ENCODE results near the gene NEK10. TPM values are rescaled to one million over a fixed set of nuclear protein-coding genes. Genes with fewer than 3 reads are reported as not detected.

NEK10 gene
- total and polyA plus RNA-seq, 2 donors (not counting 1 experiment from before 2014, with no cell fraction given): 0.49 to 0.55 TPM

GRCh38 chr3:27385504-27385903, 16.3 kb upstream of the NEK10 start:
- TF ChIP-seq CTCF (IDR thresholded peaks at IDR 0.05) (no peak), EZH2 (IDR thresholded peaks at IDR 0.05; ENCODE audit: borderline replicate concordance, insufficient read depth, low read depth, low read length, poor library complexity, severe bottlenecking) (no peak)
- H3K9me3 Mint-ChIP-seq (ENCODE audit: insufficient read depth): no peaks in the 10 kb centered on the region
- H3K27ac ChIP-seq (ENCODE audit: low read length in 2 of 2): no peak overlapping the region
- no peak overlapping the region for H3K9ac ChIP-seq (ENCODE audit: low read length)
- H3K4me1 Mint-ChIP-seq: no peaks in the 10 kb centered on the region
- no peaks in the 10 kb centered on the region for H3K27me3 Mint-ChIP-seq
- no peak for ATAC-seq (ENCODE audit: low read depth)
- no peaks in the 10 kb centered on the region for H3K9me3 ChIP-seq (ENCODE audit: control extremely low read depth in 1 of 3, control insufficient read depth in 2 of 3, insufficient read depth in 1 of 3, low read length in 2 of 3)
- intact Hi-C loops (cut with micrococcal nuclease): no loop called here
- H2AFZ ChIP-seq (ENCODE audit: insufficient read depth, low read depth, low read length, poor library complexity, severe bottlenecking): no peak overlapping the region
- DNase-seq: no peak
- H4K20me1 ChIP-seq (ENCODE audit: control insufficient read depth, insufficient read depth, low read length, poor library complexity, severe bottlenecking): no peaks in the 10 kb centered on the region
- ChIA-PET POLR2A (no interaction called here), CTCF (no interaction called here)
- H3K79me2 ChIP-seq (ENCODE audit: control insufficient read depth, insufficient read depth, low read length): no peaks in the 10 kb centered on the region
- H3K27ac Mint-ChIP-seq: no peak overlapping the region
- no peak overlapping the region for H3K4me3 Mint-ChIP-seq
- H3K4me2 ChIP-seq (replicated peaks; ENCODE audit: low read depth, low read length, poor library complexity, severe bottlenecking): no peak overlapping the region
- peaks cover 4 to 36% of the 10 kb centered on the region in 2 experiments for H3K36me3 ChIP-seq (replicated peaks in 1 of 2; ENCODE audit: control extremely low read depth in 1 of 2, control insufficient read depth in 1 of 2, extremely low read depth in 1 of 2, insufficient read depth in 2 of 2, low read length in 1 of 2)
- no peaks in the 10 kb centered on the region for H3K4me1 ChIP-seq (ENCODE audit: control insufficient read depth in 2 of 2, insufficient read depth in 2 of 2, low read length in 2 of 2)
- H3K4me3 ChIP-seq (ENCODE audit: control extremely low read depth in 1 of 5, extremely low read depth in 1 of 5, insufficient read depth in 1 of 5, low read depth in 2 of 5, low read length in 4 of 5): no peak overlapping the region
- H3K27me3 ChIP-seq (replicated peaks in 1 of 4; ENCODE audit: control extremely low read depth in 1 of 4, control insufficient read depth in 3 of 4, insufficient read depth in 4 of 4, low read length in 3 of 4): no peaks in the 10 kb centered on the region

- H3K27me3 ChIP-seq (replicated peaks in 1 of 4; ENCODE audit: control extremely low read depth in 1 of 4, control insufficient read depth in 3 of 4, insufficient read depth in 4 of 4, low read length in 3 of 4): no peaks in the 10 kb centered on the region
- H3K9me3 ChIP-seq (ENCODE audit: control extremely low read depth in 1 of 3, control insufficient read depth in 2 of 3, insufficient read depth in 1 of 3, low read length in 2 of 3): no peaks in the 10 kb centered on the region
- no peak overlapping the region for H3K4me2 ChIP-seq (replicated peaks; ENCODE audit: low read depth, low read length, poor library complexity, severe bottlenecking)
- no peaks in the 10 kb centered on the region for H3K79me2 ChIP-seq (ENCODE audit: control insufficient read depth, insufficient read depth, low read length)
- intact Hi-C loops (cut with micrococcal nuclease): no loop called here
- H3K4me3 ChIP-seq (ENCODE audit: control extremely low read depth in 1 of 5, extremely low read depth in 1 of 5, insufficient read depth in 1 of 5, low read depth in 2 of 5, low read length in 4 of 5): no peak overlapping the region
- H3K36me3 ChIP-seq (replicated peaks in 1 of 2; ENCODE audit: control extremely low read depth in 1 of 2, control insufficient read depth in 1 of 2, extremely low read depth in 1 of 2, insufficient read depth in 2 of 2, low read length in 1 of 2): peaks cover 2 to 32% of the 10 kb centered on the region in 2 experiments
- ATAC-seq (ENCODE audit: low read depth) (no peak), DNase-seq (no peak)
- H3K4me1 ChIP-seq (ENCODE audit: control insufficient read depth in 2 of 2, insufficient read depth in 2 of 2, low read length in 2 of 2): no peaks in the 10 kb centered on the region
- Mint-ChIP-seq H3K27ac (no peak overlapping the region), H3K4me3 (no peak overlapping the region), H3K27me3 (no peaks in the 10 kb centered on the region), H3K9me3 (ENCODE audit: insufficient read depth) (no peaks in the 10 kb centered on the region), H3K4me1 (no peaks in the 10 kb centered on the region)
- TF ChIP-seq CTCF (IDR thresholded peaks at IDR 0.05) (no peak), EZH2 (IDR thresholded peaks at IDR 0.05; ENCODE audit: borderline replicate concordance, insufficient read depth, low read depth, low read length, poor library complexity, severe bottlenecking) (no peak)
- ChIA-PET POLR2A (no interaction called here), CTCF (no interaction called here)
- no peak overlapping the region for H3K27ac ChIP-seq (ENCODE audit: low read length in 2 of 2)
- no peak overlapping the region for H3K9ac ChIP-seq (ENCODE audit: low read length)
- no peaks in the 10 kb centered on the region for H4K20me1 ChIP-seq (ENCODE audit: control insufficient read depth, insufficient read depth, low read length, poor library complexity, severe bottlenecking)
- WGBS (ENCODE audit: insufficient coverage): no CpG with 5 or more reads among the region's 1 CpG
- no peak overlapping the region for H2AFZ ChIP-seq (ENCODE audit: insufficient read depth, low read depth, low read length, poor library complexity, severe bottlenecking)
Observed at GRCh38 chr3:27384191-27384590, 15.0 kb upstream of the NEK10 start.

All from B cell (primary cell).